ENCODE data around the gene EIF2A. TPM values are rescaled to one million over a fixed set of nuclear protein-coding genes. Genes with fewer than 3 reads are reported as not detected.

EIF2A gene
- total RNA-seq, 1 experiment from 2014 or later, result 74.1 TPM

DNA sequence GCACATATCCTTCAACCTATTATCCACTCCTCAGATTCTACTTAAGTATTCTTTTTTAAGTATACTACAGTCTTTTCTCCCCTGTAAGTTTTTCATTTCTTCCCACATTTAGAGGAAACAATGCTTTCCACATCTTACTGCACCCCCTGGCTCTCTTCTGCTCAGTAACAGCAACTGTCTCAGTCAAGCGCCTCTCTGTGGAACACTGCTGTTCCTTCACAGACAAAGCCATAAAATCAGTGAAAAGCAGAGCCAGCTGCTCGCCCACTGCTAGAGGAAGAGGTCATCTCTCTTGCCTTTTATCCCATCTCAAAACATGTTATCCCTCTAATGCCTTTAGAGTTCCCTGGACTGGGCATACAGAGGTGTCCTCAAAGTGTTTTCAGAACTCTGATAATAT is 25.1 kb upstream of the EIF2A start:
- H3K36me3 Mint-ChIP-seq (ENCODE audit: insufficient read depth in 1 of 3, low read depth in 3 of 3), result peaks cover 11 to 17% (median 13%) of the 10 kb centered on the region in 3 experiments

More for the DNA sequence above, 25.1 kb upstream of the EIF2A start:
- DNase-seq, result no peak
- Histone ChIP-seq H3K27me3 (ENCODE audit: insufficient read depth, low read length) (no peaks in the 10 kb centered on the region), H2BK15ac (ENCODE audit: low read depth, low read length) (no peak overlapping the region), H3K27ac (ENCODE audit: insufficient read length, low read depth, low read length) (no peak overlapping the region), H2BK5ac (ENCODE audit: insufficient read length, low read length) (no peak overlapping the region), H2AFZ (ENCODE audit: low read length) (no peak overlapping the region), H3K23me2 (ENCODE audit: insufficient read length, low read depth, low read length, poor library complexity, severe bottlenecking) (no peaks in the 10 kb centered on the region), H4K91ac (ENCODE audit: insufficient read length, low read depth, low read length) (no peak overlapping the region), H4K20me1 (ENCODE audit: control insufficient read depth, insufficient read depth, insufficient read length) (no peaks in the 10 kb centered on the region), H3K79me1 (ENCODE audit: insufficient read depth, low read depth, low read length, poor library complexity, severe bottlenecking) (no peaks in the 10 kb centered on the region), H3K4ac (ENCODE audit: low read depth, low read length) (no peak overlapping the region), H3K14ac (ENCODE audit: insufficient read depth, low read length) (no peak overlapping the region), H3K56ac (ENCODE audit: insufficient read length, low read depth, low read length) (no peak overlapping the region), H3K18ac (ENCODE audit: insufficient read length, low read depth, low read length) (no peak overlapping the region), H2AK5ac (ENCODE audit: insufficient read length, low read length) (no peak overlapping the region), H2BK20ac (ENCODE audit: low read depth, low read length, poor library complexity, severe bottlenecking) (no peak overlapping the region), H3K23ac (ENCODE audit: insufficient read length, low read depth, low read length) (no peak overlapping the region), H3T11ph (ENCODE audit: low read length) (no peak overlapping the region), H3K4me2 (ENCODE audit: insufficient read depth, insufficient read length, low read length) (no peak overlapping the region), H3K9ac (ENCODE audit: extremely low read depth, insufficient read length, low read length) (no peak overlapping the region), H2BK12ac (ENCODE audit: insufficient read length, low read depth, low read length) (no peak overlapping the region), H3K4me1 (ENCODE audit: insufficient read depth, low read length) (no peaks in the 10 kb centered on the region), H3K9me3 (ENCODE audit: control insufficient read depth, low read depth, low read length) (no peaks in the 10 kb centered on the region), H4K8ac (replicated peaks; ENCODE audit: insufficient read length, low read depth, low read length) (no peak overlapping the region), H4K5ac (ENCODE audit: insufficient read length, low read depth, low read length) (no peak overlapping the region), H2BK120ac (ENCODE audit: low read depth, low read length, poor library complexity, severe bottlenecking) (no peak overlapping the region), H3K79me2 (ENCODE audit: insufficient read depth, low read length) (no peaks in the 10 kb centered on the region)
- peaks cover 0 to 5% of the 10 kb centered on the region in 2 experiments; a peak in 2 of 4 replicates for H3K4me1 Mint-ChIP-seq
- H3K4me3 Mint-ChIP-seq, result no peak overlapping the region
- TF ChIP-seq, protein P1, sequence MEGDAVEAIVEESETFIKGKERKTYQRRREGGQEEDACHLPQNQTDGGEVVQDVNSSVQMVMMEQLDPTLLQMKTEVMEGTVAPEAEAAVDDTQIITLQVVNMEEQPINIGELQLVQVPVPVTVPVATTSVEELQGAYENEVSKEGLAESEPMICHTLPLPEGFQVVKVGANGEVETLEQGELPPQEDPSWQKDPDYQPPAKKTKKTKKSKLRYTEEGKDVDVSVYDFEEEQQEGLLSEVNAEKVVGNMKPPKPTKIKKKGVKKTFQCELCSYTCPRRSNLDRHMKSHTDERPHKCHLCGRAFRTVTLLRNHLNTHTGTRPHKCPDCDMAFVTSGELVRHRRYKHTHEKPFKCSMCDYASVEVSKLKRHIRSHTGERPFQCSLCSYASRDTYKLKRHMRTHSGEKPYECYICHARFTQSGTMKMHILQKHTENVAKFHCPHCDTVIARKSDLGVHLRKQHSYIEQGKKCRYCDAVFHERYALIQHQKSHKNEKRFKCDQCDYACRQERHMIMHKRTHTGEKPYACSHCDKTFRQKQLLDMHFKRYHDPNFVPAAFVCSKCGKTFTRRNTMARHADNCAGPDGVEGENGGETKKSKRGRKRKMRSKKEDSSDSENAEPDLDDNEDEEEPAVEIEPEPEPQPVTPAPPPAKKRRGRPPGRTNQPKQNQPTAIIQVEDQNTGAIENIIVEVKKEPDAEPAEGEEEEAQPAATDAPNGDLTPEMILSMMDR (conservative IDR thresholded peaks at IDR 0.05), result no peak; the same call in 2 of the 3 replicates
- no CpG with 5 or more reads among the region's 2 CpGs for WGBS (ENCODE audit: extremely low coverage, insufficient read length, low lambda C conversion rate)
- H3K27ac Mint-ChIP-seq, result no peak overlapping the region
- peaks cover 18 to 25% of the 10 kb centered on the region in 2 experiments for H3K9me3 Mint-ChIP-seq
- no peaks in the 10 kb centered on the region for H3K27me3 Mint-ChIP-seq (ENCODE audit: low read depth)

All from H9 (cell line).